ENCODE results near the gene TMEM225B. TPM values are rescaled to one million over a fixed set of nuclear protein-coding genes. Genes with fewer than 3 reads are reported as not detected.
A peak's percentile ranks its signal among the peaks of the same experiment; 100 is the strongest.
"Not testable (repeated sequence)": the region's sequence is repeated elsewhere in the genome, so short reads cannot be mapped to it uniquely, and the experiment has no call there.

The TMEM225B gene, protein sequence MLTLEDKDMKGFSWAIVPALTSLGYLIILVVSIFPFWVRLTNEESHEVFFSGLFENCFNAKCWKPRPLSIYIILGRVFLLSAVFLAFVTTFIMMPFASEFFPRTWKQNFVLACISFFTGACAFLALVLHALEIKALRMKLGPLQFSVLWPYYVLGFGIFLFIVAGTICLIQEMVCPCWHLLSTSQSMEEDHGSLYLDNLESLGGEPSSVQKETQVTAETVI
- total RNA-seq = 0.29 and 0.72 TPM in 2 replicates

DNA sequence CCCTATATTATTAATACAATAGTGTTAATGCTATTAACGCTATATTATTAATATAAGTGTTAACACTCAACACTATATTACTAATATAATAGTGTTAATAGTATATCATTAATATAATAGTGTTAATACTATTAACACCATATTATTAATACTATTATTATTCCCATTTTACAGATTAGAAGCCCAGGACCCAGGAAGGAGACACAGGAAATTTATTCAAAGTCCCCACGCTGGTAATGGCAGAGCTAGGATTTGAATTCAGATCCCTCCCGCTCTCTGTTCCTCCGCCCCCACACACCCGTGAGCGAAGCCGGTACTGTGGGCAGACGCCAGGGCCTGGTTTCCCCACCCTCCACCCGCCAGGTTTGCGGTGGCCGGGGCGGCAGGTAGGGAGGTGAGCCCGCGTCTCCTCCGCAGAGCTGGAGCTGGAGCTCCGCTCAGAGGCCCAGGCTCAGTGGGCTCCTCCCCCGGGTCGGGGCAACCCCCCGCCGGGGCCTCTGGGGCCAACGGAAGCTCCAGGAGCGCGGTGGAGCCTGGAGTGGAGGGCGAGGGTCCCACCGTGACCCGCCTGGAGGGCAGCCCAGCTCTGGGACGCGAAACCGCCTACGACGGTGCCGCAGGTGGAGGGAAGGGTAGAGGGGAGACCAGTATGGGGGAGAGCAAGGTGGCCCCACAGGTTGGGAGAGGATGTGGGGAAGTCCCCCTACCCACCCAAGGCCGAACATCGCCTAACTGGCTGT is at the start of gene TMEM225B:
TSS of gene TMEM225B (plus strand) at position 506 of the 740 bp plus-strand sequence. CDS start 6,122 bp downstream, outside the sequence.
- Histone ChIP-seq H3K79me2 (ENCODE audit: insufficient read depth, low read length) (no peaks in the 10 kb centered on the region), H3K36me3 (ENCODE audit: insufficient read depth, low read length) (no peaks in the 10 kb centered on the region), H3K27ac (ENCODE audit: low read depth, low read length) (no peak within 1 kb of the TSS), H3K4me2 (ENCODE audit: insufficient read depth, low read length) (no peak within 1 kb of the TSS), H4K20me1 (ENCODE audit: insufficient read depth, low read length) (no peaks in the 10 kb centered on the region), H3K27me3 (ENCODE audit: insufficient read depth, low read length) (no peaks in the 10 kb centered on the region), H2AFZ (ENCODE audit: low read length) (no peak within 1 kb of the TSS), H3K4me3 (ENCODE audit: insufficient read depth, low read length) (no peak within 1 kb of the TSS), H3K4me1 (ENCODE audit: insufficient read depth, low read length) (no peaks in the 10 kb centered on the region), H3K9me3 (ENCODE audit: low read depth, low read length) (no peaks in the 10 kb centered on the region)
- TF ChIP-seq, protein P1, sequence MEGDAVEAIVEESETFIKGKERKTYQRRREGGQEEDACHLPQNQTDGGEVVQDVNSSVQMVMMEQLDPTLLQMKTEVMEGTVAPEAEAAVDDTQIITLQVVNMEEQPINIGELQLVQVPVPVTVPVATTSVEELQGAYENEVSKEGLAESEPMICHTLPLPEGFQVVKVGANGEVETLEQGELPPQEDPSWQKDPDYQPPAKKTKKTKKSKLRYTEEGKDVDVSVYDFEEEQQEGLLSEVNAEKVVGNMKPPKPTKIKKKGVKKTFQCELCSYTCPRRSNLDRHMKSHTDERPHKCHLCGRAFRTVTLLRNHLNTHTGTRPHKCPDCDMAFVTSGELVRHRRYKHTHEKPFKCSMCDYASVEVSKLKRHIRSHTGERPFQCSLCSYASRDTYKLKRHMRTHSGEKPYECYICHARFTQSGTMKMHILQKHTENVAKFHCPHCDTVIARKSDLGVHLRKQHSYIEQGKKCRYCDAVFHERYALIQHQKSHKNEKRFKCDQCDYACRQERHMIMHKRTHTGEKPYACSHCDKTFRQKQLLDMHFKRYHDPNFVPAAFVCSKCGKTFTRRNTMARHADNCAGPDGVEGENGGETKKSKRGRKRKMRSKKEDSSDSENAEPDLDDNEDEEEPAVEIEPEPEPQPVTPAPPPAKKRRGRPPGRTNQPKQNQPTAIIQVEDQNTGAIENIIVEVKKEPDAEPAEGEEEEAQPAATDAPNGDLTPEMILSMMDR (IDR thresholded peaks at IDR 0.05; ENCODE audit: extremely low read depth, low read depth, low read length) = no peak
- DNase-seq (ENCODE audit: insufficient read length, low spot score, missing footprints) = no peak

DNA sequence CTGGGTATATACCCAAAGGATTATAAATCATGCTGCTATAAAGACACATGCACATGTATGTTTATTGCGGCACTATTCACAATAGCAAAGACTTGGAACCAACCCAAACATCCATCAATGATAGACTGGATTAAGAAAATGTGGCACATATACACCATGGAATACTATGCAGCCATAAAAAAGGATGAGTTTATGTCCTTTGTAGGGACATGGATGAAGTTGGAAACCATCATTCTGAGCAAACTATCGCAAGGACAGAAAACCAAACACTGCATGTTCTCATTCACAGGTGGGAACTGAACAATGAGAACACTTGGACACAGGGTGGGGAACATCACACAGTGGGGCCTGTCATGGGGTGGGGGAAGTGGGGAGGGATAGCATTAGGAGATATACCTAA is 48.5 kb upstream of the TMEM225B start:
- H3K4me1 ChIP-seq (ENCODE audit: insufficient read depth, low read length); H3K36me3 ChIP-seq (ENCODE audit: insufficient read depth, low read length); DNase-seq (ENCODE audit: insufficient read length, low spot score, missing footprints); H3K9me3 ChIP-seq (ENCODE audit: low read depth, low read length); H3K4me2 ChIP-seq (ENCODE audit: insufficient read depth, low read length); H3K4me3 ChIP-seq (ENCODE audit: insufficient read depth, low read length); H4K20me1 ChIP-seq (ENCODE audit: insufficient read depth, low read length); H3K27me3 ChIP-seq (ENCODE audit: insufficient read depth, low read length); H3K27ac ChIP-seq (ENCODE audit: low read depth, low read length); H2AFZ ChIP-seq (ENCODE audit: low read length): not testable (repeated sequence)
- H3K79me2 ChIP-seq (ENCODE audit: insufficient read depth, low read length) = peaks cover 23% of the 10 kb centered on the region

DNA sequence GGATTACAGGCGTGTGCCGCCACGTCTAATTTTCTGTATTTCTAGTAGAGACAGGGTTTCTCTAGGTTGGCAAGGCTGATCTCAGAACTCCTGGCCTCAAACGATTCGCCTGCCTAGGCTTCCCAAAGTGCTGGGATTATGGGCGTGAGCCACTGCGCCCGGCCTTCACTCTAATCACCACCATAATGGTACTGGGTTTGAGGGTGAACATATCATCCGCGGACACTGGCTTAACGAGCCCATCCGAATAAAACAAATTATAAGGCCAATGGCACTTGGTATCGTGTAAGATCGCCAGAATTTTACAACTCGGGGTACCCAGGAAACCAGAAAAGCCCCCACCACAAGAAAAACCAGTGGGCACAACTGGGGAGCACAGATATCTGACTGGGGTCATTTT is 46.7 kb upstream of the TMEM225B start:
- Histone ChIP-seq H3K9me3 (ENCODE audit: low read depth, low read length) (peaks cover 3% of the 10 kb centered on the region), H3K27ac (ENCODE audit: low read depth, low read length) (peak overlapping the region; percentile 97), H3K4me2 (ENCODE audit: insufficient read depth, low read length) (peak overlapping the region; percentile 81), H3K4me3 (ENCODE audit: insufficient read depth, low read length) (peak overlapping the region; percentile 100), H3K27me3 (ENCODE audit: insufficient read depth, low read length) (no peaks in the 10 kb centered on the region), H3K79me2 (ENCODE audit: insufficient read depth, low read length) (peaks cover 27% of the 10 kb centered on the region), H2AFZ (ENCODE audit: low read length) (peak overlapping the region; percentile 98), H4K20me1 (ENCODE audit: insufficient read depth, low read length) (no peaks in the 10 kb centered on the region), H3K36me3 (ENCODE audit: insufficient read depth, low read length) (peaks cover 9% of the 10 kb centered on the region), H3K4me1 (ENCODE audit: insufficient read depth, low read length) (peaks cover 9% of the 10 kb centered on the region)
- TF ChIP-seq, protein P1 (IDR thresholded peaks at IDR 0.05; ENCODE audit: extremely low read depth, low read depth, low read length) = no peak
- DNase-seq (ENCODE audit: insufficient read length, low spot score, missing footprints) = peak; percentile 70

DNA sequence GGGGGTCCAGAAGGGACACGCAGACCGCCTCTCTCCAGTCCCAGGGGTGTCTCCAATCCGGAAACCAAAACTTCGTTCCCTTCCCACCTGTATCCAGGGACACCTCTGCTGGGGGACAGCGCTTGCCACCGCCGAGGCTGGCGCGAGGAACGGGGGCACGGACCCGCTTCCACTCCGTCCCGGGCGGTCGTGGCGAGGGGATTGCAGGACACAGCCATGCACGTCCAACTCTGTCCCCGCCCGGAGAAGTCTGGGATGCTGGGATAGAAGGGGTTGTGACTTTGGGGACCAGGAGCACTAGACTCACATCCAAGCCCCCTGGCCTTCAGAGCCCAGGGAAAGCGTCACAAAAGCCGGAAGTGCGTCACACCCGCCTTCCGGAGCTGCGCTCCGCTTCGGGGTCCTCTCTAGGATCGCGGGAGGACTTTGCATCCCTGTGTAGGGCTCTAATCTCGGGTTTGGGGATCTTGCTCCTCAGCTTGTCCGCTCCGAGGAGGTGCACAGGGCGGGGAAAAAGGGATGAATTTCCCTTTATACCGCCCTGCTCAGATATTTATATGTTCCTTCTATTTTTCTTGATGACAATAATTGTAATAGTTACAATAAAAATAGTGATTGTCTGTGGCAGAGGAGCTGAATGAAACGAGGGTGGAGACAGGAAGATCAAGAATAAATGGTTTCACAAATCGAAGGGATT is 46.2 kb upstream of the TMEM225B start, which contains the start of gene FAM200A:
TSS of gene FAM200A (minus strand) at position 348 of the 697 bp plus-strand sequence. CDS start 3,707 bp downstream, outside the sequence.
- Histone ChIP-seq H3K27ac (ENCODE audit: low read depth, low read length) (peak within 1 kb of the TSS; percentile 97), H3K36me3 (ENCODE audit: insufficient read depth, low read length) (peaks cover 9% of the 10 kb centered on the region), H3K4me2 (ENCODE audit: insufficient read depth, low read length) (peak within 1 kb of the TSS; percentile 81), H3K79me2 (ENCODE audit: insufficient read depth, low read length) (peaks cover 29% of the 10 kb centered on the region), H3K4me1 (ENCODE audit: insufficient read depth, low read length) (peaks cover 9% of the 10 kb centered on the region), H2AFZ (ENCODE audit: low read length) (peak within 1 kb of the TSS; percentile 98), H4K20me1 (ENCODE audit: insufficient read depth, low read length) (no peaks in the 10 kb centered on the region), H3K9me3 (ENCODE audit: low read depth, low read length) (peaks cover 3% of the 10 kb centered on the region), H3K27me3 (ENCODE audit: insufficient read depth, low read length) (no peaks in the 10 kb centered on the region), H3K4me3 (ENCODE audit: insufficient read depth, low read length) (peak within 1 kb of the TSS; percentile 100)
- DNase-seq (ENCODE audit: insufficient read length, low spot score, missing footprints) = peak; percentile 98
- TF ChIP-seq, protein P1 (IDR thresholded peaks at IDR 0.05; ENCODE audit: extremely low read depth, low read depth, low read length) = no peak
